ENCODE results near the gene ANKRD39. TPM values are rescaled to one million over a fixed set of nuclear protein-coding genes. Genes with fewer than 3 reads are reported as not detected.
A peak's percentile ranks its signal among the peaks of the same experiment; 100 is the strongest.

The ANKRD39 gene
- polyA plus RNA-seq, 6 donors from 2014 or later: 7.3 to 22.8 (median 20.0) TPM

GRCh38 chr2:96832408-96832753 is 25.4 kb downstream of the ANKRD39 start:
- Mint-ChIP-seq H3K36me3 (peaks cover 12 to 21% of the 10 kb centered on the region in 2 donors), H3K4me3 (no peak overlapping the region), H3K9me3 (no peaks in the 10 kb centered on the region), H3K27me3 (no peaks in the 10 kb centered on the region), H3K4me1 (peaks cover 10 to 14% (median 10%) of the 10 kb centered on the region in 3 donors), H3K27ac (peak overlapping the region in 2 of 6 donors; percentile 4 to 69)
- DNase-seq (no peak), ATAC-seq (ENCODE audit: low read depth in 2 of 2) (no peak)

DNA sequence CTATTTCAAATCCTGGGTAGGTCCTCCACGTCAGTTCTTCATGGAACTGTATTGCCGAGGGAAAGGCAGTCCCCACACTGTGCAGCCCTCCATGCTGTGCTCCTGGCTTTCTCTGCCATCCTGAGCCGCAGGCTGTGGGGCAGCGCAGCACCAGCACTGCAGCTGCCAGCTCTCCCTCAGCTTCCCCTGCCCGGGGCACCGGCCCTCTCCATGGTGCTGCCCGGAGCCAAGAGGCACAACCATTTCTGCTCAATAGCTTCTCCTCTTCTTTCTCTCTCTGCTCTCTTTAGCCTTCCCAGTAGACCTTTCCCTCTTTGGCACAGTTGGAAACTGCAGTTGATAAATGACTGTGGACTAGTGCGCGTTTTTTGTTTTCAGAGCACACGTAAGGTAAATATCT is 26.1 kb downstream of the ANKRD39 start:
- ATAC-seq (ENCODE audit: low read depth in 2 of 2) (no peak), DNase-seq (no peak)
- H3K36me3 Mint-ChIP-seq: peaks cover 12 to 21% of the 10 kb centered on the region in 2 donors
- H3K4me1 Mint-ChIP-seq: peaks cover 10 to 14% (median 10%) of the 10 kb centered on the region in 3 donors
- no peaks in the 10 kb centered on the region for H3K9me3 Mint-ChIP-seq
- H3K27ac Mint-ChIP-seq: peak overlapping the region in 2 of 6 donors; percentile 4 to 56
- no peak overlapping the region for H3K4me3 Mint-ChIP-seq
- H3K27me3 Mint-ChIP-seq: no peaks in the 10 kb centered on the region

GRCh38 chr2:96830044-96830562 is 27.7 kb downstream of the ANKRD39 start:
- Mint-ChIP-seq H3K9me3 (no peaks in the 10 kb centered on the region), H3K27me3 (no peaks in the 10 kb centered on the region), H3K4me1 (peaks cover 10 to 11% (median 10%) of the 10 kb centered on the region in 3 donors), H3K36me3 (peaks cover 12 to 21% of the 10 kb centered on the region in 2 donors), H3K27ac (peak overlapping the region in 2 of 6 donors; percentile 45 to 77), H3K4me3 (peak overlapping the region in 1 of 8 donors; percentile 34)
- no peak for ATAC-seq (ENCODE audit: low read depth in 2 of 2)
- DNase-seq: no peak

- no peak for ATAC-seq (ENCODE audit: low read depth in 2 of 2)
- H3K9me3 Mint-ChIP-seq: no peaks in the 10 kb centered on the region
- H3K4me3 Mint-ChIP-seq: no peak overlapping the region
- DNase-seq: no peak
- H3K27ac Mint-ChIP-seq: no peak overlapping the region
- H3K27me3 Mint-ChIP-seq: no peaks in the 10 kb centered on the region
- H3K4me1 Mint-ChIP-seq: peaks cover 10 to 13% (median 10%) of the 10 kb centered on the region in 3 donors
- H3K36me3 Mint-ChIP-seq: peaks cover 12 to 21% of the 10 kb centered on the region in 2 donors
These were observed 28.9 kb downstream of the ANKRD39 start for GRCh38 chr2:96828874-96829273.

DNA sequence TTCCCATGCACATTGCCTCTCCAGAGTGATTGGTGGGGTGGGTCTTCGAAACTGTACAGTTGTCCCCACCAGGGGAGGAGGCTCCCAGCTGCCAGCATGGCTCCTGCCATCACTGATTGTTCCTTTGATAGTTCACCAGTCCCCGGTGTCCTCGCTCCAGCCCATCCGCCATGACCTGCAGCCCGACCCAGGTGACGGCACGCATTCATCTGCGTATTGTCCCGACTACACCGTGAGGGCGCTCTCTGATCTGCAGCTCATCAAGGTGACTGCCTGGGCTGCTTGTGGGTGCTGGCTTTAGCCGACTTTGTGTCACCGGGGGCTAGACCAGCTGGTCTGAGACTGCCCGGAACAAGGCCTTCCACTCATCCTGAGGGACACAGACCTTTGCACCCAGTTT is 29.4 kb downstream of the ANKRD39 start:
- DNase-seq: no peak
- Mint-ChIP-seq H3K4me3 (no peak overlapping the region), H3K9me3 (no peaks in the 10 kb centered on the region), H3K4me1 (peaks cover 10 to 11% (median 10%) of the 10 kb centered on the region in 3 donors), H3K27me3 (no peaks in the 10 kb centered on the region), H3K36me3 (peaks cover 12 to 21% of the 10 kb centered on the region in 2 donors), H3K27ac (peak overlapping the region in 1 of 6 donors; percentile 72)
- ATAC-seq (ENCODE audit: low read depth in 2 of 2): no peak

DNA sequence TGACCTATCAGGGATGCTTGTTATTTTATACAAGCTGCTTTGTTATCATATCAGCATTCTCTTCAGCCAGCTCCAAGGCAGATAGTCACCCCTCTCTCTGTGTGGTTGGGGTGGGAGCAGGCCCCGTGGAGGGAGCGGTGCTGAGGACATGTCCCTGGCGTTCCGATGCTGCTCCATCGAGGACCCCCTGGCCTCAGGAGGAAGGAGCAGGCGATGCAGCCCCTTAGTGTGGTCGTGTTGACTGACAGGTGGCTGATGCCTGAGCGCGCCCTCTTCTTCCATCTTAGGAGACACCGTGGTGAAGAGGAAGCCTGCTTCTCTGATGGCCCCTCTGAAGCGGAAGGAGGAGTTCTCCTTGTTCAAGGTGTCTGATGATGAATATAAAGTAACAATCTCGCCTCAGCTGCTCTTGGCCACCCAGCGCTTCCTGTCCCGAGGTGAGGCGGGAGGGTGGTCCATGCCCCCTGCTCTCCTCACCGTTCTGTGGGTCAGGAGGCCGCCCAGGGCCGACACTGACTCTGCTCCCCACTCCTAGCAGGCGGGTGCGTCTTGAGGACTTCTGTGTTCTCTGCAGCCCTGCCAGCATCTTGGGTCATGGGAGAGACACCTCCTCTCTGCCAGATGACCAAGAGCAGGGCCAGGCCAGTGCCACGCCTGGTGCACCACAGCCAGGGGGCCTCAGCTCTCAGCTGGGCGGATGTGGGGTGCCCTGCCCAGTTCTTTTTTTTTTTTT is 31.1 kb downstream of the ANKRD39 start:
- no peak for DNase-seq
- H3K4me3 Mint-ChIP-seq: no peak overlapping the region
- H3K36me3 Mint-ChIP-seq: peaks cover 8 to 21% of the 10 kb centered on the region in 2 donors

GRCh38 chr2:96825057-96825456 is 32.8 kb downstream of the ANKRD39 start:
- Mint-ChIP-seq H3K27me3 (no peaks in the 10 kb centered on the region), H3K36me3 (peaks cover 7 to 24% of the 10 kb centered on the region in 2 donors), H3K4me1 (peaks cover 17 to 21% (median 20%) of the 10 kb centered on the region in 3 donors), H3K9me3 (no peaks in the 10 kb centered on the region), H3K4me3 (no peak overlapping the region), H3K27ac (no peak overlapping the region)
- no peak for ATAC-seq (ENCODE audit: low read depth in 2 of 2)
- no peak for DNase-seq

More for the DNA sequence above, 31.1 kb downstream of the ANKRD39 start:
- no peaks in the 10 kb centered on the region for H3K27me3 Mint-ChIP-seq
- H3K27ac Mint-ChIP-seq: no peak overlapping the region
- peaks cover 4 to 7% (median 6%) of the 10 kb centered on the region in 3 donors for H3K4me1 Mint-ChIP-seq
- H3K9me3 Mint-ChIP-seq: no peaks in the 10 kb centered on the region
- ATAC-seq (ENCODE audit: low read depth in 2 of 2): no peak

DNA sequence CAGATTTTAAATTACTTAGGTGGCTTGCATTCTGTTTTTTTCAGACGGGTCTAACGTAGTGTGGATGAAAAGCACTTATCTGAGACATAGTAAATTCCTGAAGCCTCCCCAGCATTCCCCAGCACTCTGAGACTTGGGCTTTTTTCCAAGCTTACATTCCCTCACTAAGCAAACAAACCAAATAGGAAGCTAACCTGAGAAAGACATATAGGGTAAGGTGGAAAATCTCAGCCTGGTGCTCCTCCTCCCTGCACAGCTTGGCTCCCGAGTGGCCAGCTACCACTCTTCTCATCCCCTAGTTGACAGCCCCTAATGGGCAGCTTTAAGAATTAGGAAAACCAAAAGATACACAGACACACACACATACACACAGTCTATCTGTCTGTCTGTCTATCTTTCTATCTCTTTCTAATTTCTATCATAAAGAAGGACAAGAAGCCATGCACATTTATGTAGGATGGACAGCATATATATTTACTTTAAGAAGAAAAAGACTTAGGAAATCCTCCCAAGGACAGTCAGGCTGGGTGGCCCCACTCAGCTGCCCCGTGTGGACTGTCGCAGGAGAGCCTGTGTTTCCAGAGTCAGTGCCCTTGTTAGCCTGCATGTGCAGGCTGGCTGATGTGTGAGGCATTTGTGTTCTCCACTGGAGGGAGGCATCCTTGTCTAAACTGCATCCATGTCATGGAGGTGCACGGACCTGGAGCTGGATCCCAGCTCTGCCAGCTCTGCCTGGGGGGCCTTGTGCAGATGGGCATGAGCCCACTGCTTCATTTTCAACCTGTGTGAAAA is 33.5 kb downstream of the ANKRD39 start:
- Mint-ChIP-seq H3K27ac (no peak overlapping the region), H3K36me3 (peaks cover 0 to 19% of the 10 kb centered on the region in 2 donors), H3K4me3 (no peak overlapping the region), H3K9me3 (no peaks in the 10 kb centered on the region), H3K4me1 (peaks cover 21 to 29% (median 27%) of the 10 kb centered on the region in 3 donors), H3K27me3 (no peaks in the 10 kb centered on the region)
- DNase-seq: no peak
- ATAC-seq (ENCODE audit: low read depth in 2 of 2): no peak

DNA sequence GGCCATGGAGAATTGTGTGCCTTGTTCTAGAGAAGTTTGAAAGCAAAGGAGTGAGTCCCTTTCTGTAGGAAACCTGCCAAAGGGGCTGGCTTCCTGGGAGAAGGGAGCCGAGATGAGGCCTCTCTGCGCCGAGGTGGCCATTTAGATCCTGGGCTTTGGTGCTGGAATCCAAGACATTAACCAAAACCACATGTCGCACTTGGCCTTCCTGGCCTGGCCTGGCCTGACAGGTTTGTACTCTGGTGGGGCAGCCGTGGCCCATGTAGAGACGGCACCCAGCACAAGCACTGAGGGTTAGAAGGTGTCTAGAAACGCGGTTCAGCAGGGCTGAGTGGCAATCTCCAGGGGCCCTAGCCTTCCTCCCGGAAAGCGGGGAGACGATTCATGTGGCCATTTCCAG is 34.6 kb downstream of the ANKRD39 start:
- Mint-ChIP-seq H3K4me3 (no peak overlapping the region), H3K9me3 (no peaks in the 10 kb centered on the region), H3K36me3 (peaks cover 0 to 10% of the 10 kb centered on the region in 2 donors), H3K4me1 (peaks cover 28 to 40% (median 37%) of the 10 kb centered on the region in 3 donors), H3K27ac (no peak overlapping the region), H3K27me3 (no peaks in the 10 kb centered on the region)
- DNase-seq (no peak), ATAC-seq (ENCODE audit: low read depth in 2 of 2) (no peak)

DNA sequence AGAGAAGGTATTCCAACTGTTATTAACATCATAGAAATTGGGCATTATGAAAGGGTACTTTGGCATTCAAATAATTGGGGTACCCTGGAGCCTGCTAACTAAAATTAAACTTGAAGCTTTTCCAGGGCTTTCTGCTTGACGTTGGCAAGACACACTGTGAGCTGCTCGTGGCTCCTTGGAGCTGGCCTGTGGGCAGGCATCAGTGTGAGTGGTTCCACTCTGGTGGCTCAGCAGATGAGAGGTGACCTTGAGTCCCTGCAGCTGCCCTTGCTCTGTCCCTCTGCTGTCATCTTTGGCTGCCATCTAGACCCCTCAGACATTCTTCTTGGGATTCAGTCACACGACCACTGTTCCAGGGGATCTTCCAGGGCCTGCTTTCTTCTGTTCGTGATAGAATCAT is 35.0 kb downstream of the ANKRD39 start:
- Mint-ChIP-seq H3K9me3 (no peaks in the 10 kb centered on the region), H3K4me1 (peaks cover 32 to 44% (median 41%) of the 10 kb centered on the region in 3 donors), H3K27ac (no peak overlapping the region), H3K27me3 (no peaks in the 10 kb centered on the region), H3K36me3 (peaks cover 0 to 7% of the 10 kb centered on the region in 2 donors), H3K4me3 (no peak overlapping the region)
- ATAC-seq (ENCODE audit: low read depth in 2 of 2): no peak
- no peak for DNase-seq

- peak overlapping the region in 3 of 6 donors; percentile 3 to 29 (median 14) for H3K27ac Mint-ChIP-seq
- no peak for ATAC-seq (ENCODE audit: low read depth in 2 of 2)
- H3K27me3 Mint-ChIP-seq: no peaks in the 10 kb centered on the region
- H3K4me1 Mint-ChIP-seq: peaks cover 38 to 51% (median 46%) of the 10 kb centered on the region in 3 donors
- peak overlapping the region in 3 of 8 donors; percentile 22 to 54 (median 42) for H3K4me3 Mint-ChIP-seq
- H3K36me3 Mint-ChIP-seq: peaks cover 0 to 7% of the 10 kb centered on the region in 2 donors
- no peaks in the 10 kb centered on the region for H3K9me3 Mint-ChIP-seq
- no peak for DNase-seq
These were observed 36.6 kb downstream of the ANKRD39 start for GRCh38 chr2:96821113-96821675.

- Mint-ChIP-seq H3K36me3 (peaks cover 0 to 7% of the 10 kb centered on the region in 2 donors), H3K4me1 (peaks cover 43 to 56% (median 52%) of the 10 kb centered on the region in 3 donors), H3K27ac (peak overlapping the region in 3 of 6 donors; percentile 32 to 63 (median 52)), H3K9me3 (no peaks in the 10 kb centered on the region), H3K27me3 (no peaks in the 10 kb centered on the region), H3K4me3 (peak overlapping the region in 5 of 8 donors; percentile 9 to 81 (median 55))
- DNase-seq: no peak
- ATAC-seq (ENCODE audit: low read depth in 2 of 2): no peak
These were observed 37.8 kb downstream of the ANKRD39 start for GRCh38 chr2:96819876-96820511.

Data from naive B cell (primary cell).